ENCODE results near the gene ZBTB4. TPM values are rescaled to one million over a fixed set of nuclear protein-coding genes. Genes with fewer than 3 reads are reported as not detected.
A peak's percentile ranks its signal among the peaks of the same experiment; 100 is the strongest.
"Not testable (repeated sequence)": the region's sequence is repeated elsewhere in the genome, so short reads cannot be mapped to it uniquely, and the experiment has no call there.

The ZBTB4 gene
- total RNA-seq, 1 experiment from 2014 or later = 19.9 TPM

GRCh38 chr17:7483255-7484066, 4.0 kb upstream of the ZBTB4 start:
- peak overlapping the region; percentile 100 for H3K27ac ChIP-seq
- peak overlapping the region; percentile 56 for H3K4me3 ChIP-seq
- peaks cover 25% of the 10 kb centered on the region for H3K36me3 ChIP-seq
- H3K27me3 ChIP-seq (replicated peaks) = no peaks in the 10 kb centered on the region
- peaks cover 43% of the 10 kb centered on the region for H3K4me1 ChIP-seq (replicated peaks)
- peak; percentile 90 to 91 for DNase-seq (ENCODE audit: low read depth in 1 of 2, low spot score in 2 of 2)
- no peaks in the 10 kb centered on the region for H3K9me3 ChIP-seq (replicated peaks)

DNA sequence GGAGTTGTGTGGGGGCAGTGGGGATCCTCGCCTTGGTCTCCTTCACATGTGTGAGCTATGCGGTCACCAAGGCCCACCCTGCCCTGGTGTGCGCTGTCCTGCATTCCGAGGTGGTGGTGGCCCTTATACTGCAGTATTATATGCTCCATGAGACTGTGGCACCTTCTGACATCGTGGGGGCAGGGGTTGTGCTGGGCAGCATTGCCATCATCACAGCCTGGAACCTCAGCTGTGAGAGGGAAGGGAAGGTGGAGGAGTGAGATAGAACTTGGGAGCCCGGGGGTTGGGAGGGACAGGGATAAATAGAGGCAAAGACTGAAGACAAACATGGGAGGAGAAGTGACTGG, 3.3 kb upstream of the ZBTB4 start:
- H3K27me3 ChIP-seq (replicated peaks); H3K4me3 ChIP-seq; DNase-seq (ENCODE audit: low read depth in 1 of 2, low spot score in 2 of 2); H3K9me3 ChIP-seq (replicated peaks): not testable (repeated sequence)
- peaks cover 51% of the 10 kb centered on the region for H3K4me1 ChIP-seq (replicated peaks)
- peak overlapping the region; percentile 100 for H3K27ac ChIP-seq
- H3K36me3 ChIP-seq = peaks cover 24% of the 10 kb centered on the region

- H3K27me3 ChIP-seq (replicated peaks); DNase-seq (ENCODE audit: low read depth in 1 of 2, low spot score in 2 of 2); H3K9me3 ChIP-seq (replicated peaks); H3K27ac ChIP-seq; H3K4me3 ChIP-seq: not testable (repeated sequence)
- peaks cover 57% of the 10 kb centered on the region for H3K4me1 ChIP-seq (replicated peaks)
- peaks cover 17% of the 10 kb centered on the region for H3K36me3 ChIP-seq
Observed at GRCh38 chr17:7481842-7482741, 2.7 kb upstream of the ZBTB4 start.

DNA sequence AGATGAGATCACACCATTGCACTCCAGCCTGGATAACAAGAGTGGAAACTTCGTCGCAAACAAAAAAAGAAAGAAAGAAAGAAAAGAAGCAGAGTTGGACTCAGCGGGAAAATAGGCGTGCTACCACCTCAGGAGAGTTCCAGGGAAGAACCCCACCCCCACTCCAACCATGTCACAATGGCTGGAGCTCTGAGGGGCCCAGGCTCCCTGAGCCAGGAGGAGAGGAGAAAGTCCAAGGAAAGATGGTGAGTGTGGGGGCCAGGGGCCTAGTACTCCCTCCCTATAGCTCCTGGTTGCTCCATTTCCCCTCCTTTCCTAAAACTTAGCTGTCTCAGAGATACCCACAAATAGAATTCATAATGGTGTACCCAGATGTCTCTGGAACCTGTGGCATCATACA, 1.8 kb upstream of the ZBTB4 start, which contains the start of gene SLC35G6:
SLC35G6 (plus strand) TSS at position 172 of the 400 bp plus-strand sequence; CDS start at position 243, 71 bp downstream.
- not testable (repeated sequence) for H3K9me3 ChIP-seq (replicated peaks); DNase-seq (ENCODE audit: low read depth in 1 of 2, low spot score in 2 of 2); H3K27me3 ChIP-seq (replicated peaks)
- peaks cover 58% of the 10 kb centered on the region for H3K4me1 ChIP-seq (replicated peaks)
- peak within 1 kb of the TSS; percentile 95; the same call in 1 of the 2 replicates for H3K4me3 ChIP-seq
- peak within 1 kb of the TSS; percentile 66 for H3K27ac ChIP-seq
- H3K36me3 ChIP-seq = peaks cover 14% of the 10 kb centered on the region; the same call in 1 of the 2 replicates

GRCh38 chr17:7480089-7480384, 606 bp upstream of the ZBTB4 start:
- H3K4me1 ChIP-seq (replicated peaks) = peaks cover 56% of the 10 kb centered on the region
- H3K27ac ChIP-seq = peak overlapping the region; percentile 66
- H3K27me3 ChIP-seq (replicated peaks) = no peaks in the 10 kb centered on the region
- peak overlapping the region; percentile 95 for H3K4me3 ChIP-seq
- H3K9me3 ChIP-seq (replicated peaks) = no peaks in the 10 kb centered on the region
- peak in 1 of 2 experiments; percentile 43 for DNase-seq (ENCODE audit: low read depth in 1 of 2, low spot score in 2 of 2)
- H3K36me3 ChIP-seq = peaks cover 9% of the 10 kb centered on the region

- Histone ChIP-seq H3K4me1 (replicated peaks) (peaks cover 54% of the 10 kb centered on the region), H3K4me3 (peak overlapping the region; percentile 95), H3K27ac (peak overlapping the region; percentile 96), H3K36me3 (peaks cover 9% of the 10 kb centered on the region), H3K9me3 (replicated peaks) (no peaks in the 10 kb centered on the region), H3K27me3 (replicated peaks) (no peaks in the 10 kb centered on the region)
- peak in 1 of 2 experiments; percentile 44 for DNase-seq (ENCODE audit: low read depth in 1 of 2, low spot score in 2 of 2)
Observed at GRCh38 chr17:7478276-7479212, 887 bp downstream of the ZBTB4 start.

GRCh38 chr17:7477392-7478275, 1.8 kb downstream of the ZBTB4 start:
- Histone ChIP-seq H3K9me3 (replicated peaks) (no peaks in the 10 kb centered on the region), H3K4me1 (replicated peaks) (peaks cover 47% of the 10 kb centered on the region), H3K27me3 (replicated peaks) (no peaks in the 10 kb centered on the region), H3K27ac (peak overlapping the region; percentile 96), H3K4me3 (peak overlapping the region; percentile 95), H3K36me3 (peaks cover 9% of the 10 kb centered on the region)
- DNase-seq (ENCODE audit: low read depth in 1 of 2, low spot score in 2 of 2) = peak; percentile 81 to 86

DNA sequence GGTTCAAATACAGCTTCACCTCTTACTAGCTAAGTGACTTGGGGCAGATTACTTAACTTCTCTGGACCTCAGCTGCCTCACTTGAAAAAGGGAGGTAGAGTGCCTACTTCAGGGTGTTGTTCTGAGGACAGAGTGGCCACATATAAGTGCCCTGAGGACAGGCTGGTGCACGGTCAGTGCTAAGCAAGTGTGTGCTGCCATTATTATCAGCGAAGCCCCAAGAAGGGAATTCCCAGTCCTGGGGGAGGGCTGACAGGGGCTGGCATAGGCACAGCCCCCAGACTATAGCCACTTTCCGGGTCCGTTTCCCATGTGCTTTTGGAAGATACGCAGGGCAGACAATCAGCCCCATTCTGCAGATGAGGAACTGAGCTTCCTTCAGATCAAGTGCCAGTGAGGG, 2.5 kb downstream of the ZBTB4 start:
- DNase-seq (ENCODE audit: low read depth in 1 of 2, low spot score in 2 of 2) = no peak
- no peak overlapping the region; the same call in 1 of the 2 replicates for H3K4me3 ChIP-seq
- H3K4me1 ChIP-seq (replicated peaks) = peaks cover 47% of the 10 kb centered on the region
- no peaks in the 10 kb centered on the region for H3K9me3 ChIP-seq (replicated peaks)
- peaks cover 9% of the 10 kb centered on the region for H3K36me3 ChIP-seq
- peak overlapping the region; percentile 96; the same call in 1 of the 2 replicates for H3K27ac ChIP-seq
- no peaks in the 10 kb centered on the region for H3K27me3 ChIP-seq (replicated peaks)

GRCh38 chr17:7476494-7476893, 2.9 kb downstream of the ZBTB4 start:
- Histone ChIP-seq H3K4me1 (replicated peaks) (peaks cover 47% of the 10 kb centered on the region), H3K27me3 (replicated peaks) (no peaks in the 10 kb centered on the region), H3K27ac (no peak overlapping the region), H3K4me3 (no peak overlapping the region), H3K9me3 (replicated peaks) (no peaks in the 10 kb centered on the region), H3K36me3 (peaks cover 10% of the 10 kb centered on the region)
- peak in 1 of 2 experiments; percentile 23 for DNase-seq (ENCODE audit: low read depth in 1 of 2, low spot score in 2 of 2)

- peaks cover 13% of the 10 kb centered on the region for H3K36me3 ChIP-seq
- no peaks in the 10 kb centered on the region for H3K9me3 ChIP-seq (replicated peaks)
- peaks cover 44% of the 10 kb centered on the region for H3K4me1 ChIP-seq (replicated peaks)
- no peak for DNase-seq (ENCODE audit: low read depth in 1 of 2, low spot score in 2 of 2)
- H3K27ac ChIP-seq = no peak overlapping the region
- no peak overlapping the region for H3K4me3 ChIP-seq
- no peaks in the 10 kb centered on the region for H3K27me3 ChIP-seq (replicated peaks)
Observed at GRCh38 chr17:7475764-7476422, 3.5 kb downstream of the ZBTB4 start.

DNA sequence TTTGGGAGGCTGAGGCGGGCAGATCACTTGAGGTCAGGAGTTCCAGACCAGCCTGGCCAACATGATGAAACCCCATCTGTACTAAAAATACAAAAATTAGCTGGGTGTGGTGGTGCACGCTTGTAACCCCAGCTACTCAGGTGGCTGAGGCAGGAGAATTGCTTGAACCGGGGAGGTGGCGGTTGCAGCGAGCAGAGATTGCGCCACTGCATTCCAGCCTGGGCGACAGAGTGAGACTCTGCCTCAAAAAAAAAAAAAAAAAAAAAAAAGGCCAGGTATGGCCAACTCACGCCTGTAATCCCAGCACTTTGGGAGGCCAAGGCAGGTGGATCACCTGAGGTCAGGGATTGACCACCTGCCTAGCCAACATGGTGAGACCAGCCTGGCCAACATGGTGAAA, 4.7 kb downstream of the ZBTB4 start:
- not testable (repeated sequence) for H3K4me3 ChIP-seq; H3K27ac ChIP-seq; DNase-seq (ENCODE audit: low read depth in 1 of 2, low spot score in 2 of 2); H3K27me3 ChIP-seq (replicated peaks); H3K9me3 ChIP-seq (replicated peaks)
- Histone ChIP-seq H3K36me3 (peaks cover 16% of the 10 kb centered on the region), H3K4me1 (replicated peaks) (peaks cover 32% of the 10 kb centered on the region)

DNA sequence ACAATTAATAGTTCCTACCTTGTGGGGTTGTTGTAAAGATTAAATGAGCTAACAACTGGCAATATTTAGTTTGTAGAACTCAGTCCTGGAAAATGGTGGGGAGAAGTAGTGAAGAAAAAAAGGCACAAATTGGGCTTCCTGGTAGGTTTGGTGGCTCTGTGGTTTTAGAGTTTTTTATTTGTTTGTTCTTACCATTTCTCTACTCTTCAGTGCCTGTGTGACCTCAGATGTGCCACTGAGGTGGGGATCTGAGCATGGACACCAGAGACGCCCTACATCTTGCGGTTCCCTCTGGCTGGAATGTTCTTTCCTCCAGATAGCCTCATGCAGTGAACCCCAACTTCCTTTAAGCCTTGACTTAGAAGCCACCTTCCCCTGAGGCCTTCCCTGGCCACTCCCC, 7.7 kb downstream of the ZBTB4 start:
- Histone ChIP-seq H3K4me1 (replicated peaks) (peaks cover 9% of the 10 kb centered on the region), H3K4me3 (no peak overlapping the region), H3K9me3 (replicated peaks) (no peaks in the 10 kb centered on the region), H3K27me3 (replicated peaks) (no peaks in the 10 kb centered on the region), H3K36me3 (peaks cover 21% of the 10 kb centered on the region), H3K27ac (no peak overlapping the region)
- no peak for DNase-seq (ENCODE audit: low read depth in 1 of 2, low spot score in 2 of 2)
